HepG2 (cell line): ENCODE measurements around the gene C1orf115. TPM values are rescaled to one million over a fixed set of nuclear protein-coding genes. Genes with fewer than 3 reads are reported as not detected.
A peak's percentile ranks its signal among the peaks of the same experiment; 100 is the strongest.

ENCODE experiments used
- BHLHE40 ChIP-seq: IDR thresholded peaks from 2 replicates; pipeline ENCODE4 v1.6.1; 2011; ENCODE audit warnings: low read length, improper control_type of control experiment
- BORCS8-MEF2B ChIP-seq: sonication (generic); formaldehyde crosslinking; IDR thresholded peaks from 2 replicates; pipeline ENCODE4 v1.8.0; 2022; ENCODE audit warnings: mild to moderate bottlenecking, missing genetic modification reagents
- CEBPG ChIP-seq: IDR thresholded peaks from 2 replicates; pipeline ENCODE4 v1.6.1; 2016
- ELF4 ChIP-seq: sonication (generic); formaldehyde crosslinking; IDR thresholded peaks from 2 replicates; pipeline ENCODE4 v1.5.0; 2020; ENCODE audit warnings: missing genetic modification reagents, mild to moderate bottlenecking, moderate library complexity, borderline replicate concordance
- ETV5 ChIP-seq: IDR thresholded peaks from 2 replicates; pipeline ENCODE4 v1.6.1; 2018; ENCODE audit warnings: missing biosample characterization, missing genetic modification reagents, inconsistent platforms, borderline replicate concordance
- HNF1A ChIP-seq, 2 experiments: sonication (generic) in 1 of 2; formaldehyde crosslinking in 1 of 2; IDR thresholded peaks; 2 replicates each; pipeline versions ENCODE4 v1.4.0 to v1.6.1; 2016 to 2020; ENCODE audit warnings: borderline replicate concordance in 1 of 2, low read depth in 1 of 2, mild to moderate bottlenecking in 1 of 2, missing genetic modification reagents in 1 of 2
- KAT8 ChIP-seq: IDR thresholded peaks from 2 replicates; pipeline ENCODE4 v1.6.1; 2016; ENCODE audit warnings: missing genetic modification reagents, missing compliant biosample characterization
- MXD1 ChIP-seq: sonication (generic); formaldehyde crosslinking; IDR thresholded peaks from 2 replicates; pipeline ENCODE4 v1.4.0; 2020; ENCODE audit warnings: mild to moderate bottlenecking, missing genetic modification reagents
- PATZ1 ChIP-seq: sonication (generic); formaldehyde crosslinking; IDR thresholded peaks from 2 replicates; pipeline ENCODE4 v1.4.0; 2020; ENCODE audit warnings: missing genetic modification reagents
- POGZ ChIP-seq: sonication (generic); formaldehyde crosslinking; IDR thresholded peaks from 2 replicates; pipeline ENCODE4 v1.4.0; 2020; ENCODE audit warnings: mild to moderate bottlenecking, missing genetic modification reagents
- U2AF1 ChIP-seq: fragments of 200-400 bp; formaldehyde crosslinking; optimal IDR thresholded peaks from 2 replicates; pipeline ENCODE3; 2017; ENCODE audit warnings: mild to moderate bottlenecking, low read depth, low read length
- USF2 ChIP-seq, 2 experiments: sonication (generic) in 1 of 2; formaldehyde crosslinking in 1 of 2; IDR thresholded peaks; 2 replicates each; pipeline versions ENCODE4 v1.5.1 to v1.6.1; 2011 to 2020; ENCODE audit warnings: borderline replicate concordance in 1 of 2, low read depth in 1 of 2, low read length in 1 of 2, mild to moderate bottlenecking in 1 of 2, missing genetic modification reagents in 1 of 2, moderate library complexity in 1 of 2
- ZNF138 ChIP-seq: sonication (generic); formaldehyde crosslinking; IDR thresholded peaks from 2 replicates; pipeline ENCODE4 v1.5.0; 2020; ENCODE audit warnings: mild to moderate bottlenecking, low read depth, missing genetic modification reagents
- ZNF17 ChIP-seq: sonication (generic); formaldehyde crosslinking; IDR thresholded peaks from 2 replicates; pipeline ENCODE4 v1.5.0; 2020; ENCODE audit warnings: mild to moderate bottlenecking, missing genetic modification reagents
- ZNF18 ChIP-seq: sonication (generic); formaldehyde crosslinking; IDR thresholded peaks from 2 replicates; pipeline ENCODE4 v1.8.0; 2022; ENCODE audit warnings: mild to moderate bottlenecking, missing genetic modification reagents; ENCODE audit not compliant: insufficient replicate concordance
- ZNF292 ChIP-seq: sonication (generic); formaldehyde crosslinking; IDR thresholded peaks from 2 replicates; pipeline ENCODE4 v1.8.1; 2022; ENCODE audit warnings: mild to moderate bottlenecking, low read depth, missing genetic modification reagents, borderline replicate concordance
- ZNF672 ChIP-seq: sonication (generic); formaldehyde crosslinking; IDR thresholded peaks from 2 replicates; pipeline ENCODE4 v1.8.1; 2022; ENCODE audit warnings: missing genetic modification reagents
- ZNF75D ChIP-seq: sonication (generic); formaldehyde crosslinking; IDR thresholded peaks from 2 replicates; pipeline ENCODE4 v1.8.1; 2023; ENCODE audit warnings: missing genetic modification reagents, mild to moderate bottlenecking, borderline replicate concordance
- ZNF891 ChIP-seq: sonication (generic); formaldehyde crosslinking; IDR thresholded peaks from 2 replicates; pipeline ENCODE4 v1.5.0; 2020; ENCODE audit warnings: mild to moderate bottlenecking, missing genetic modification reagents
- polyA plus RNA-seq, 8 experiments: library from polyadenylated mRNA; depleted of rRNA in 3 of 8; stranded (reverse) in 7 of 8; unstranded in 1 of 8; fragments of >200 nt; fragmentation: Illumina TruSeq in 4 of 8; extraction: Trizol in 4 of 8; gene quantifications; 2 replicates each; pipeline versions ENCODE4 v1.2.1 to v1.2.3, GENCODE V29; 2011 to 2016; ENCODE audit warnings: low read depth in 4 of 8, missing spikeins in 1 of 8, mixed read lengths in 1 of 8; ENCODE audit not compliant: insufficient read depth in 1 of 8
- total RNA-seq, 5 experiments: library from RNA; depleted of rRNA; stranded (reverse); fragments of >200 nt; fragmentation: Illumina TruSeq; extraction: Trizol; gene quantifications; 2 replicates each; pipeline ENCODE4 v1.2.3, GENCODE V29; 2016; ENCODE audit warnings: low read depth in 1 of 5

The C1orf115 gene
- total and polyA plus RNA-seq, 2 of the 13 experiments (the other 11 are each of a cell fraction or from before 2014, with no cell fraction given): 25.2 to 85.9 TPM

GRCh38 chr1:220698607-220699016, 8.4 kb downstream of the C1orf115 start (continued):
- TF ChIP-seq KAT8 (CRISPR knock-in tag) (peak; percentile 46; the same call in 1 of the 2 replicates), PATZ1 (CRISPR knock-in tag) (peak; percentile 12; the same call in 1 of the 2 replicates), ZNF292 (0 out of 2 replicates have a peak, but pooled peaks have one; percentile 27), ETV5 (CRISPR knock-in tag) (no peak; the same call in 1 of the 2 replicates), ZNF891 (CRISPR knock-in tag) (no peak), ZNF75D (CRISPR knock-in tag) (no peak), BHLHE40 (no peak), ELF4 (CRISPR knock-in tag) (no peak), USF2 (IDR thresholded peaks at IDR 0.05; ENCODE audit: low read depth, low read length) (no peak), USF2 (CRISPR knock-in tag; IDR thresholded peaks at IDR 0.05; ENCODE audit: borderline replicate concordance) (no peak), MXD1 (CRISPR knock-in tag) (no peak), POGZ (CRISPR knock-in tag) (no peak), BORCS8-MEF2B (CRISPR knock-in tag) (no peak), ZNF17 (CRISPR knock-in tag) (no peak), HNF1A (IDR thresholded peaks at IDR 0.05; ENCODE audit: low read depth) (peak; percentile 82), HNF1A (CRISPR knock-in tag; IDR thresholded peaks at IDR 0.05; ENCODE audit: borderline replicate concordance) (peak; percentile 94), ZNF672 (no peak), CEBPG (peak; percentile 77), ZNF18 (CRISPR knock-in tag) (no peak), ZNF138 (CRISPR knock-in tag) (no peak), U2AF1 (no peak)
